ENCODE data around the gene MYL6B. TPM values are rescaled to one million over a fixed set of nuclear protein-coding genes. Genes with fewer than 3 reads are reported as not detected.

The MYL6B gene
- total and polyA plus RNA-seq, 2 experiments from 2014 or later: 96.9 to 164 TPM

GRCh38 chr12:56107242-56107641, 45.1 kb upstream of the MYL6B start (continued):
- TF ChIP-seq ZNF462 (CRISPR knock-in tag; IDR thresholded peaks at IDR 0.05): no peak
- TF ChIP-seq EZH2phosphoT487 (IDR thresholded peaks at IDR 0.05; ENCODE audit: unreplicated experiment): no peak
- no peak for TF ChIP-seq POLR2AphosphoS5 (IDR thresholded peaks at IDR 0.05; ENCODE audit: low read depth)
- TF ChIP-seq, protein P1, sequence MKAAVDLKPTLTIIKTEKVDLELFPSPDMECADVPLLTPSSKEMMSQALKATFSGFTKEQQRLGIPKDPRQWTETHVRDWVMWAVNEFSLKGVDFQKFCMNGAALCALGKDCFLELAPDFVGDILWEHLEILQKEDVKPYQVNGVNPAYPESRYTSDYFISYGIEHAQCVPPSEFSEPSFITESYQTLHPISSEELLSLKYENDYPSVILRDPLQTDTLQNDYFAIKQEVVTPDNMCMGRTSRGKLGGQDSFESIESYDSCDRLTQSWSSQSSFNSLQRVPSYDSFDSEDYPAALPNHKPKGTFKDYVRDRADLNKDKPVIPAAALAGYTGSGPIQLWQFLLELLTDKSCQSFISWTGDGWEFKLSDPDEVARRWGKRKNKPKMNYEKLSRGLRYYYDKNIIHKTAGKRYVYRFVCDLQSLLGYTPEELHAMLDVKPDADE (IDR thresholded peaks at IDR 0.05): no peak
- no peak for TF ChIP-seq ZNF114 (CRISPR knock-in tag; IDR thresholded peaks at IDR 0.05)

- peaks cover 56% of the 10 kb centered on the region for H3F3A ChIP-seq (replicated peaks; ENCODE audit: low read depth)
- H4K20me1 ChIP-seq (replicated peaks; ENCODE audit: insufficient read depth): peaks cover 19% of the 10 kb centered on the region
- peaks cover 12% of the 10 kb centered on the region for H3K4me1 ChIP-seq (ENCODE audit: insufficient read depth)
- Mint-ChIP-seq H3K27ac (no peak overlapping the region), H3K4me1 (peaks cover 17% of the 10 kb centered on the region), H3K9me3 (no peaks in the 10 kb centered on the region), H3K4me3 (no peak overlapping the region; the same call in 2 of the 3 replicates), H3K27me3 (ENCODE audit: insufficient read depth, low read depth, poor library complexity) (peaks cover 3% of the 10 kb centered on the region), H3K36me3 (ENCODE audit: low read depth) (peaks cover 87% of the 10 kb centered on the region)
- DNase-seq (ENCODE audit: low spot score) (no peak), ATAC-seq (no peak)
- peaks cover 51% of the 10 kb centered on the region for H3K36me3 ChIP-seq (ENCODE audit: insufficient read depth)
- H3K27me3 ChIP-seq (ENCODE audit: insufficient read depth): no peaks in the 10 kb centered on the region
- no peaks in the 10 kb centered on the region for H3K9me2 ChIP-seq (ENCODE audit: insufficient read depth)
- no peak overlapping the region for H3K27ac ChIP-seq (ENCODE audit: low read depth)
- H3K4me2 ChIP-seq: no peak overlapping the region
- peaks cover 25% of the 10 kb centered on the region for H3K79me2 ChIP-seq (replicated peaks; ENCODE audit: insufficient read depth)
- H2AFZ ChIP-seq: no peak overlapping the region
- H3K4me3 ChIP-seq: no peak overlapping the region
- TF ChIP-seq NANOG (IDR thresholded peaks at IDR 0.05; ENCODE audit: borderline replicate concordance): no peak
- TF ChIP-seq ZNF114 (CRISPR knock-in tag; IDR thresholded peaks at IDR 0.05): no peak
- no peak for TF ChIP-seq JUNB (IDR thresholded peaks at IDR 0.05; ENCODE audit: unreplicated experiment)
- no peak for TF ChIP-seq ZNF331 (CRISPR knock-in tag; IDR thresholded peaks at IDR 0.05; ENCODE audit: low read depth)
- no peak for TF ChIP-seq CREB1 (CRISPR knock-in tag; IDR thresholded peaks at IDR 0.05; ENCODE audit: low read depth)
- TF ChIP-seq POLR2AphosphoS5 (IDR thresholded peaks at IDR 0.05; ENCODE audit: low read depth): no peak
- no peak for TF ChIP-seq STAT1 (IDR thresholded peaks at IDR 0.05; ENCODE audit: unreplicated experiment)
- TF ChIP-seq, protein P1 (IDR thresholded peaks at IDR 0.05): no peak
These were observed 41.8 kb upstream of the MYL6B start for GRCh38 chr12:56110571-56110970.

Measured in GM23338 (cell line).